HepG2 (cell line): Measurements from ENCODE around the gene KRTAP12-1. TPM values are rescaled to one million over a fixed set of nuclear protein-coding genes. Genes with fewer than 3 reads are reported as not detected.

Experiments
- FOXA3 ChIP-seq: IDR thresholded peaks from 2 replicates; pipeline ENCODE4 v1.6.1; 2016; ENCODE audit warnings: missing genetic modification reagents, missing compliant biosample characterization
- MXD4 ChIP-seq: IDR thresholded peaks from 2 replicates; pipeline ENCODE4 v1.6.1; 2016; ENCODE audit warnings: mild to moderate bottlenecking, missing biosample characterization, missing genetic modification reagents
- PHF20 ChIP-seq: sonication (generic); formaldehyde crosslinking; IDR thresholded peaks from 2 replicates; pipeline ENCODE4 v1.5.0; 2020; ENCODE audit warnings: mild to moderate bottlenecking, missing genetic modification reagents
- ZFP37 ChIP-seq: sonication (generic); formaldehyde crosslinking; IDR thresholded peaks from 2 replicates; pipeline ENCODE4 v1.4.0; 2020; ENCODE audit warnings: missing genetic modification reagents, borderline replicate concordance
- ZKSCAN5 ChIP-seq: sonication (generic); formaldehyde crosslinking; IDR thresholded peaks from 2 replicates; pipeline ENCODE4 v1.5.1; 2020; ENCODE audit warnings: mild to moderate bottlenecking, missing genetic modification reagents
- ZNF225 ChIP-seq: sonication (generic); formaldehyde crosslinking; IDR thresholded peaks from 2 replicates; pipeline ENCODE4 v1.4.0; 2020; ENCODE audit warnings: mild to moderate bottlenecking, missing genetic modification reagents
- ZNF33B ChIP-seq: sonication (generic); formaldehyde crosslinking; IDR thresholded peaks from 2 replicates; pipeline ENCODE4 v1.5.1; 2020; ENCODE audit warnings: mild to moderate bottlenecking, missing genetic modification reagents
- ZNF343 ChIP-seq: sonication (generic); formaldehyde crosslinking; IDR thresholded peaks from 2 replicates; pipeline ENCODE4 v1.4.0; 2020; ENCODE audit warnings: mild to moderate bottlenecking, missing genetic modification reagents
- ZNF556 ChIP-seq: sonication (generic); formaldehyde crosslinking; IDR thresholded peaks from 2 replicates; pipeline ENCODE4 v1.4.0; 2020; ENCODE audit warnings: mild to moderate bottlenecking, missing genetic modification reagents, borderline replicate concordance
- polyA plus RNA-seq, 8 experiments: library from polyadenylated mRNA; depleted of rRNA in 3 of 8; stranded (reverse) in 7 of 8; unstranded in 1 of 8; fragments of >200 nt; fragmentation: Illumina TruSeq in 4 of 8; extraction: Trizol in 4 of 8; gene quantifications; 2 replicates each; pipeline versions ENCODE4 v1.2.1 to v1.2.3, GENCODE V29; 2011 to 2016; ENCODE audit warnings: low read depth in 4 of 8, missing spikeins in 1 of 8, mixed read lengths in 1 of 8; ENCODE audit not compliant: insufficient read depth in 1 of 8
- total RNA-seq, 5 experiments: library from RNA; depleted of rRNA; stranded (reverse); fragments of >200 nt; fragmentation: Illumina TruSeq; extraction: Trizol; gene quantifications; 2 replicates each; pipeline ENCODE4 v1.2.3, GENCODE V29; 2016; ENCODE audit warnings: low read depth in 1 of 5
- TF ChIP-seq, protein P1 (sequence below): sonication (generic); formaldehyde crosslinking; IDR thresholded peaks from 2 replicates; pipeline ENCODE4 v1.5.1; 2020; ENCODE audit warnings: mild to moderate bottlenecking, missing genetic modification reagents, moderate library complexity
- TF ChIP-seq, protein P2 (sequence below): sonication (generic); formaldehyde crosslinking; IDR thresholded peaks from 2 replicates; pipeline ENCODE4 v1.5.1; 2020; ENCODE audit warnings: missing genetic modification reagents, mild to moderate bottlenecking, borderline replicate concordance
- TF ChIP-seq, protein P3 (sequence below): sonication (generic); formaldehyde crosslinking; IDR thresholded peaks from 2 replicates; pipeline ENCODE4 v1.4.0; 2020; ENCODE audit warnings: mild to moderate bottlenecking, missing genetic modification reagents
- TF ChIP-seq, protein P4 (sequence below): sonication (generic); formaldehyde crosslinking; IDR thresholded peaks from 2 replicates; pipeline ENCODE4 v1.4.0; 2020; ENCODE audit warnings: missing genetic modification reagents
- TF ChIP-seq, protein P5 (sequence below): sonication (generic); formaldehyde crosslinking; IDR thresholded peaks from 2 replicates; pipeline ENCODE4 v1.4.0; 2020; ENCODE audit warnings: missing genetic modification reagents, borderline replicate concordance

Gene KRTAP12-1
- total and polyA plus RNA-seq, 2 of the 13 experiments (the other 11 are each of a cell fraction or from before 2014, with no cell fraction given): not detected

DNA sequence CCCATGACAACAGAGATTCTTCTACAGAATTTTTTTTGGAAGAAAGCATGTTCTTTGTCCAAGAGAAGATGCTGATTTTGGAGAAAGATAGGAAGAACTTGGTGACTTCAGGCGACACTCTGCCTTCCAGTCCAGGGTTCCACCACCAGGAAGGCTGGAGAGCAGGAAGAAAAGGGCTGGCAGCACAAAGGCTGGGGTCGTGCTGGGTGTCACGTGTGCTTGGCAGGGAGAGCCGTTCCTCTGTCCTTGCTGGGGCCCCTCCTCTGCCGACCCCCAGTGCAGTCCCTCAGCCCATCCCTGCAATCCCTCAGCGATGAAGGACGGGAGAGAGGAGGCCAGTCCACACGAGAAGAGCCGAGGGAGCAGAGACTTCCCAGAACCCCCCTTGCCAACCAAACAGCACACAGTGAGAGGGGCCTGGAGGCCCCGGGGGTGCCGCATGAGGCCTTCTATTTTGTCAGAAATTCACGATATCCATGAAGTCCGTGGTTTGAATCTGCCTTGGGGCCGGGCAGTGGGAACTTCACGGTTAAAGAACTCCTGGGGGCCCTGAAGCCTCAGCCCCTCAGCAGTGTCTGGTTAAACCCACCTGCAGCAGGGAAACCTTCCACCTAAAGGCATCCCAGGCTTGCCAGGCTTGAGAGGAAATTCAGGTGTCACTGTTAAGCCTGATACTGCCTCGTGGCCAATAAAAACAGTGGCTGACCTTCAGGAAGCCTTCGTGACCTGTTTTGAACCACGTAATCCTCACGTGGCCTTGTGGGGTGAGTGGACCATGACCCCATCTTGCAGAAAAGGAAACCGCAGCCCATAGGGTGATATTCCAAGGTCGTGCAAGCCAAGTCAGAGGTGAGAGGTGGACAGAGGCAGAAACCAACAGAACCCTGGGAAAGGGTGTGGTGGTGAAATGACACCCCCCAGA is 18.4 kb upstream of the KRTAP12-1 start (continued):
- TF ChIP-seq, protein P1, sequence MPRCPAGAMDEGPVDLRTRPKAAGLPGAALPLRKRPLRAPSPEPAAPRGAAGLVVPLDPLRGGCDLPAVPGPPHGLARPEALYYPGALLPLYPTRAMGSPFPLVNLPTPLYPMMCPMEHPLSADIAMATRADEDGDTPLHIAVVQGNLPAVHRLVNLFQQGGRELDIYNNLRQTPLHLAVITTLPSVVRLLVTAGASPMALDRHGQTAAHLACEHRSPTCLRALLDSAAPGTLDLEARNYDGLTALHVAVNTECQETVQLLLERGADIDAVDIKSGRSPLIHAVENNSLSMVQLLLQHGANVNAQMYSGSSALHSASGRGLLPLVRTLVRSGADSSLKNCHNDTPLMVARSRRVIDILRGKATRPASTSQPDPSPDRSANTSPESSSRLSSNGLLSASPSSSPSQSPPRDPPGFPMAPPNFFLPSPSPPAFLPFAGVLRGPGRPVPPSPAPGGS (CRISPR knock-in tag): peak; percentile 27; the same call in 1 of the 2 replicates
- no peak for TF ChIP-seq ZNF225 (CRISPR knock-in tag)
- TF ChIP-seq, protein P2, sequence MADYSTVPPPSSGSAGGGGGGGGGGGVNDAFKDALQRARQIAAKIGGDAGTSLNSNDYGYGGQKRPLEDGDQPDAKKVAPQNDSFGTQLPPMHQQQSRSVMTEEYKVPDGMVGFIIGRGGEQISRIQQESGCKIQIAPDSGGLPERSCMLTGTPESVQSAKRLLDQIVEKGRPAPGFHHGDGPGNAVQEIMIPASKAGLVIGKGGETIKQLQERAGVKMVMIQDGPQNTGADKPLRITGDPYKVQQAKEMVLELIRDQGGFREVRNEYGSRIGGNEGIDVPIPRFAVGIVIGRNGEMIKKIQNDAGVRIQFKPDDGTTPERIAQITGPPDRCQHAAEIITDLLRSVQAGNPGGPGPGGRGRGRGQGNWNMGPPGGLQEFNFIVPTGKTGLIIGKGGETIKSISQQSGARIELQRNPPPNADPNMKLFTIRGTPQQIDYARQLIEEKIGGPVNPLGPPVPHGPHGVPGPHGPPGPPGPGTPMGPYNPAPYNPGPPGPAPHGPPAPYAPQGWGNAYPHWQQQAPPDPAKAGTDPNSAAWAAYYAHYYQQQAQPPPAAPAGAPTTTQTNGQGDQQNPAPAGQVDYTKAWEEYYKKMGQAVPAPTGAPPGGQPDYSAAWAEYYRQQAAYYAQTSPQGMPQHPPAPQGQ: no peak
- peak; percentile 43; the same call in 1 of the 2 replicates for TF ChIP-seq ZFP37 (CRISPR knock-in tag)
- 0 out of 2 replicates have a peak, but pooled peaks have one; percentile 13 for TF ChIP-seq MXD4
- TF ChIP-seq FOXA3: no peak
- TF ChIP-seq, protein P3, sequence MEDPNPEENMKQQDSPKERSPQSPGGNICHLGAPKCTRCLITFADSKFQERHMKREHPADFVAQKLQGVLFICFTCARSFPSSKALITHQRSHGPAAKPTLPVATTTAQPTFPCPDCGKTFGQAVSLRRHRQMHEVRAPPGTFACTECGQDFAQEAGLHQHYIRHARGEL (CRISPR knock-in tag): no peak
- TF ChIP-seq, protein P4, sequence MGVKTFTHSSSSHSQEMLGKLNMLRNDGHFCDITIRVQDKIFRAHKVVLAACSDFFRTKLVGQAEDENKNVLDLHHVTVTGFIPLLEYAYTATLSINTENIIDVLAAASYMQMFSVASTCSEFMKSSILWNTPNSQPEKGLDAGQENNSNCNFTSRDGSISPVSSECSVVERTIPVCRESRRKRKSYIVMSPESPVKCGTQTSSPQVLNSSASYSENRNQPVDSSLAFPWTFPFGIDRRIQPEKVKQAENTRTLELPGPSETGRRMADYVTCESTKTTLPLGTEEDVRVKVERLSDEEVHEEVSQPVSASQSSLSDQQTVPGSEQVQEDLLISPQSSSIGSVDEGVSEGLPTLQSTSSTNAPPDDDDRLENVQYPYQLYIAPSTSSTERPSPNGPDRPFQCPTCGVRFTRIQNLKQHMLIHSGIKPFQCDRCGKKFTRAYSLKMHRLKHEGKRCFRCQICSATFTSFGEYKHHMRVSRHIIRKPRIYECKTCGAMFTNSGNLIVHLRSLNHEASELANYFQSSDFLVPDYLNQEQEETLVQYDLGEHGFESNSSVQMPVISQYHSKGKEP (CRISPR knock-in tag): no peak
- TF ChIP-seq ZNF343 (CRISPR knock-in tag): no peak
- no peak for TF ChIP-seq ZKSCAN5 (CRISPR knock-in tag)
- no peak for TF ChIP-seq ZNF33B (CRISPR knock-in tag)
- TF ChIP-seq ZNF556 (CRISPR knock-in tag): no peak
- TF ChIP-seq, protein P5, sequence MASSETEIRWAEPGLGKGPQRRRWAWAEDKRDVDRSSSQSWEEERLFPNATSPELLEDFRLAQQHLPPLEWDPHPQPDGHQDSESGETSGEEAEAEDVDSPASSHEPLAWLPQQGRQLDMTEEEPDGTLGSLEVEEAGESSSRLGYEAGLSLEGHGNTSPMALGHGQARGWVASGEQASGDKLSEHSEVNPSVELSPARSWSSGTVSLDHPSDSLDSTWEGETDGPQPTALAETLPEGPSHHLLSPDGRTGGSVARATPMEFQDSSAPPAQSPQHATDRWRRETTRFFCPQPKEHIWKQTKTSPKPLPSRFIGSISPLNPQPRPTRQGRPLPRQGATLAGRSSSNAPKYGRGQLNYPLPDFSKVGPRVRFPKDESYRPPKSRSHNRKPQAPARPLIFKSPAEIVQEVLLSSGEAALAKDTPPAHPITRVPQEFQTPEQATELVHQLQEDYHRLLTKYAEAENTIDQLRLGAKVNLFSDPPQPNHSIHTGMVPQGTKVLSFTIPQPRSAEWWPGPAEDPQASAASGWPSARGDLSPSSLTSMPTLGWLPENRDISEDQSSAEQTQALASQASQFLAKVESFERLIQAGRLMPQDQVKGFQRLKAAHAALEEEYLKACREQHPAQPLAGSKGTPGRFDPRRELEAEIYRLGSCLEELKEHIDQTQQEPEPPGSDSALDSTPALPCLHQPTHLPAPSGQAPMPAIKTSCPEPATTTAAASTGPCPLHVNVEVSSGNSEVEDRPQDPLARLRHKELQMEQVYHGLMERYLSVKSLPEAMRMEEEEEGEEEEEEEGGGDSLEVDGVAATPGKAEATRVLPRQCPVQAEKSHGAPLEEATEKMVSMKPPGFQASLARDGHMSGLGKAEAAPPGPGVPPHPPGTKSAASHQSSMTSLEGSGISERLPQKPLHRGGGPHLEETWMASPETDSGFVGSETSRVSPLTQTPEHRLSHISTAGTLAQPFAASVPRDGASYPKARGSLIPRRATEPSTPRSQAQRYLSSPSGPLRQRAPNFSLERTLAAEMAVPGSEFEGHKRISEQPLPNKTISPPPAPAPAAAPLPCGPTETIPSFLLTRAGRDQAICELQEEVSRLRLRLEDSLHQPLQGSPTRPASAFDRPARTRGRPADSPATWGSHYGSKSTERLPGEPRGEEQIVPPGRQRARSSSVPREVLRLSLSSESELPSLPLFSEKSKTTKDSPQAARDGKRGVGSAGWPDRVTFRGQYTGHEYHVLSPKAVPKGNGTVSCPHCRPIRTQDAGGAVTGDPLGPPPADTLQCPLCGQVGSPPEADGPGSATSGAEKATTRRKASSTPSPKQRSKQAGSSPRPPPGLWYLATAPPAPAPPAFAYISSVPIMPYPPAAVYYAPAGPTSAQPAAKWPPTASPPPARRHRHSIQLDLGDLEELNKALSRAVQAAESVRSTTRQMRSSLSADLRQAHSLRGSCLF (CRISPR knock-in tag): no peak; the same call in 1 of the 2 replicates
- TF ChIP-seq PHF20 (CRISPR knock-in tag): no peak
